GM12892 (cell line): ENCODE data around the gene MMP24.
"Not testable (repeated sequence)": the region's sequence is repeated elsewhere in the genome, so short reads cannot be mapped to it uniquely, and the experiment has no call there.

Source experiments
- DNase-seq: peaks from one replicate; pipeline ENCODE4 v3.0.0; 2011; ENCODE audit not compliant: insufficient read length
- FAIRE-seq: peaks from 2 replicates; lab custom pipeline; 2011; peaks lifted over from hg19 to GRCh38; lab: Jason Lieb, UNC
- POLR2A ChIP-seq: IDR thresholded peaks from 2 replicates; pipeline ENCODE4 v1.6.1; 2011; ENCODE audit warnings: low read depth, low read length, control low read depth
- POLR2AphosphoS5 ChIP-seq: IDR thresholded peaks from 2 replicates; pipeline ENCODE4 v1.6.1; 2011; ENCODE audit warnings: low read depth, low read length, control low read depth
- TAF1 ChIP-seq: IDR thresholded peaks from 2 replicates; pipeline ENCODE4 v1.6.1; 2011; ENCODE audit warnings: low read depth, mild to moderate bottlenecking, control low read depth, low read length, borderline replicate concordance

The MMP24 gene

GRCh38 chr20:35312318-35312717, 85.8 kb downstream of the MMP24 start:
- FAIRE-seq (no peak), DNase-seq (no peak)
- TF ChIP-seq TAF1, result no peak
- TF ChIP-seq POLR2AphosphoS5, result no peak
- no peak for TF ChIP-seq POLR2A

GRCh38 chr20:35314816-35315631, 88.5 kb downstream of the MMP24 start:
- DNase-seq, result no peak
- no peak for FAIRE-seq
- TF ChIP-seq POLR2AphosphoS5 (no peak), TAF1 (no peak), POLR2A (no peak)

GRCh38 chr20:35315632-35316020, 89.1 kb downstream of the MMP24 start:
- FAIRE-seq, DNase-seq: not testable (repeated sequence)

GRCh38 chr20:35316086-35316485, 89.6 kb downstream of the MMP24 start:
- TF ChIP-seq TAF1 (no peak), POLR2A (no peak), POLR2AphosphoS5 (no peak)
- DNase-seq, result no peak
- no peak for FAIRE-seq

GRCh38 chr20:35317416-35318210, 91.1 kb downstream of the MMP24 start:
- DNase-seq (no peak), FAIRE-seq (no peak)
- TF ChIP-seq TAF1 (no peak), POLR2AphosphoS5 (no peak), POLR2A (no peak)

GRCh38 chr20:35318502-35319157, 92.1 kb downstream of the MMP24 start:
- DNase-seq (no peak), FAIRE-seq (no peak)
- TF ChIP-seq TAF1 (no peak), POLR2A (no peak), POLR2AphosphoS5 (no peak)

- TF ChIP-seq TAF1, result no peak
- TF ChIP-seq POLR2AphosphoS5, result no peak
- TF ChIP-seq POLR2A, result no peak
- DNase-seq (no peak), FAIRE-seq (no peak)
These were observed 92.8 kb downstream of the MMP24 start for GRCh38 chr20:35319192-35319870.

GRCh38 chr20:35319871-35320197, 93.3 kb downstream of the MMP24 start:
- TF ChIP-seq TAF1, result no peak
- TF ChIP-seq POLR2A, result no peak
- TF ChIP-seq POLR2AphosphoS5, result no peak
- no peak for FAIRE-seq
- no peak for DNase-seq

GRCh38 chr20:35320396-35321126, 94.1 kb downstream of the MMP24 start:
- no peak for FAIRE-seq
- TF ChIP-seq POLR2AphosphoS5, result no peak
- no peak for TF ChIP-seq TAF1
- TF ChIP-seq POLR2A, result no peak
- no peak for DNase-seq

- TF ChIP-seq TAF1 (no peak), POLR2A (no peak), POLR2AphosphoS5 (no peak)
- no peak for FAIRE-seq
- no peak for DNase-seq
These were observed 98.9 kb downstream of the MMP24 start for GRCh38 chr20:35325401-35325800.

GRCh38 chr20:35326021-35326739, 99.7 kb downstream of the MMP24 start:
- DNase-seq (no peak), FAIRE-seq (no peak)
- no peak for TF ChIP-seq POLR2A
- TF ChIP-seq POLR2AphosphoS5, result no peak
- no peak for TF ChIP-seq TAF1
